Measurements from ENCODE around the gene AFAP1. TPM values are rescaled to one million over a fixed set of nuclear protein-coding genes. Genes with fewer than 3 reads are reported as not detected.
A peak's percentile ranks its signal among the peaks of the same experiment; 100 is the strongest.

AFAP1 gene
- total RNA-seq, 2 donors from 2014 or later, result 18.2 to 22.5 TPM

- no peaks in the 10 kb centered on the region for H3K27me3 ChIP-seq (ENCODE audit: control insufficient read depth, insufficient read depth, low read length, poor library complexity, severe bottlenecking)
- H3K36me3 ChIP-seq (ENCODE audit: control insufficient read depth, insufficient read depth, low read length), result no peaks in the 10 kb centered on the region
- peak overlapping the region; percentile 62 for H3K4me3 ChIP-seq (ENCODE audit: low read length)
- no peak for TF ChIP-seq CTCF (conservative IDR thresholded peaks at IDR 0.05)
- H3K4me1 Mint-ChIP-seq, result peaks cover 52% of the 10 kb centered on the region
- peak overlapping the region; percentile 36 for H3K4me3 Mint-ChIP-seq
- H3K9me3 Mint-ChIP-seq, result no peaks in the 10 kb centered on the region
- 84 to 90% methylated on average over 13 to 16 of the region's 16 CpGs for WGBS, 2 experiments (ENCODE audit: insufficient coverage in 1 of 2, insufficient read length in 1 of 2)
- H3K27ac Mint-ChIP-seq, result peak overlapping the region; percentile 96
- H3K27me3 Mint-ChIP-seq (ENCODE audit: insufficient read depth), result no peaks in the 10 kb centered on the region
- peak overlapping the region; percentile 76 for H3K27ac ChIP-seq (ENCODE audit: low read depth, low read length)
- no peaks in the 10 kb centered on the region for H3K9me3 ChIP-seq (ENCODE audit: control insufficient read depth, low read length)
- peak overlapping the region; percentile 59 for H3K9ac ChIP-seq (ENCODE audit: extremely low read depth, low read length, poor library complexity, severe bottlenecking)
- H3K4me1 ChIP-seq (ENCODE audit: control insufficient read depth, insufficient read depth, low read length), result peaks cover 33% of the 10 kb centered on the region
- H3K36me3 Mint-ChIP-seq (ENCODE audit: low read depth), result peaks cover 3% of the 10 kb centered on the region
- DNase-seq, result peak; percentile 63
Observed at GRCh38 chr4:7910263-7910896, 29.3 kb downstream of the AFAP1 start.

- H3K27ac Mint-ChIP-seq, result peak overlapping the region; percentile 96
- Histone ChIP-seq H3K9ac (ENCODE audit: extremely low read depth, low read length, poor library complexity, severe bottlenecking) (no peak overlapping the region), H3K36me3 (ENCODE audit: control insufficient read depth, insufficient read depth, low read length) (no peaks in the 10 kb centered on the region), H3K4me1 (ENCODE audit: control insufficient read depth, insufficient read depth, low read length) (peaks cover 33% of the 10 kb centered on the region), H3K9me3 (ENCODE audit: control insufficient read depth, low read length) (no peaks in the 10 kb centered on the region), H3K27me3 (ENCODE audit: control insufficient read depth, insufficient read depth, low read length, poor library complexity, severe bottlenecking) (no peaks in the 10 kb centered on the region), H3K27ac (ENCODE audit: low read depth, low read length) (peak overlapping the region; percentile 9), H3K4me3 (ENCODE audit: low read length) (no peak overlapping the region)
- H3K9me3 Mint-ChIP-seq, result no peaks in the 10 kb centered on the region
- no peak for TF ChIP-seq CTCF (conservative IDR thresholded peaks at IDR 0.05)
- H3K36me3 Mint-ChIP-seq (ENCODE audit: low read depth), result no peaks in the 10 kb centered on the region
- H3K27me3 Mint-ChIP-seq (ENCODE audit: insufficient read depth), result no peaks in the 10 kb centered on the region
- no peak for DNase-seq
- WGBS, 2 experiments (ENCODE audit: insufficient coverage in 1 of 2, insufficient read length in 1 of 2), result 93% methylated on average over 11 to 12 of the region's 12 CpGs
- H3K4me3 Mint-ChIP-seq, result no peak overlapping the region
- H3K4me1 Mint-ChIP-seq, result peaks cover 50% of the 10 kb centered on the region
Observed at GRCh38 chr4:7909463-7910262, 30.0 kb downstream of the AFAP1 start.

GRCh38 chr4:7908668-7909067 lies 31.0 kb downstream of the AFAP1 start:
- Mint-ChIP-seq H3K4me1 (peaks cover 55% of the 10 kb centered on the region), H3K36me3 (ENCODE audit: low read depth) (no peaks in the 10 kb centered on the region), H3K9me3 (no peaks in the 10 kb centered on the region), H3K4me3 (no peak overlapping the region), H3K27ac (no peak overlapping the region), H3K27me3 (ENCODE audit: insufficient read depth) (no peaks in the 10 kb centered on the region)
- no peak overlapping the region for H3K27ac ChIP-seq (ENCODE audit: low read depth, low read length)
- TF ChIP-seq CTCF (conservative IDR thresholded peaks at IDR 0.05), result no peak
- H3K27me3 ChIP-seq (ENCODE audit: control insufficient read depth, insufficient read depth, low read length, poor library complexity, severe bottlenecking), result no peaks in the 10 kb centered on the region
- DNase-seq, result no peak
- no peak overlapping the region for H3K4me3 ChIP-seq (ENCODE audit: low read length)
- no peaks in the 10 kb centered on the region for H3K9me3 ChIP-seq (ENCODE audit: control insufficient read depth, low read length)
- peaks cover 33% of the 10 kb centered on the region for H3K4me1 ChIP-seq (ENCODE audit: control insufficient read depth, insufficient read depth, low read length)
- no peaks in the 10 kb centered on the region for H3K36me3 ChIP-seq (ENCODE audit: control insufficient read depth, insufficient read depth, low read length)
- H3K9ac ChIP-seq (ENCODE audit: extremely low read depth, low read length, poor library complexity, severe bottlenecking), result no peak overlapping the region
- WGBS, 2 experiments (ENCODE audit: insufficient coverage in 1 of 2, insufficient read length in 1 of 2), result 93 to 100% methylated on average over 3 to 4 of the region's 4 CpGs
